ENCODE results near the gene SLC4A8.

DNA sequence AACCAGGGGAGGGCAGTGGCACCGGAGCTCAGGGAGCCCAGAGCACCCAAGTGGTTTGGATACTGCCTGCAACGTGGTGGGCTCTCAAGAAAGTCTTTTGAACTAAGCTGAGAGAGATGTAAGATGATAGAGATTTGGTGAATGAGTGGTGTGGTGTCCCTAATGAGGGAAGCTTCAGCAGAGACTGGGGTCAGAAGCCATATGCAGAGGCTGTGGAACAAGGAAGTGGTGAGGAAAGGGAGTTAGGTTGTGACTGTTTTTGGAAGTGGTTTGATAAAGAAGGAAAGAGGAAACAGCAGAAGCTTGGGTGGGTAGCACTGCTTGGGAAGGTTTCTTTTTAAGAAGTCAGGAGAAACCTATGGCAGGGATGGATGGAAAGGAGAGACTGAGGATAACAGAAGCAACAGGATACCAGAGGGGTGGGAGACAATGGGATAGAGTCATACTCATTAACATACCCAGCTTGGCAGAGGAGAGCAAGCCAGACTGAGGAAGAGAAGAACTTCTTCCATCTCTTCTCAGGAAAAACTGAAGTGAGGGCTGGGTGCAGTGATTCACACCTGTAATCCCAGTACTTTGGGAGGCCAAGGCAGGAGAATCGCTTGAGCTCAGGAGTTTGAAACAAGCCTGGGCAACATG lies 24.1 kb downstream of the SLC4A8 start:
- TF ChIP-seq, protein P1, sequence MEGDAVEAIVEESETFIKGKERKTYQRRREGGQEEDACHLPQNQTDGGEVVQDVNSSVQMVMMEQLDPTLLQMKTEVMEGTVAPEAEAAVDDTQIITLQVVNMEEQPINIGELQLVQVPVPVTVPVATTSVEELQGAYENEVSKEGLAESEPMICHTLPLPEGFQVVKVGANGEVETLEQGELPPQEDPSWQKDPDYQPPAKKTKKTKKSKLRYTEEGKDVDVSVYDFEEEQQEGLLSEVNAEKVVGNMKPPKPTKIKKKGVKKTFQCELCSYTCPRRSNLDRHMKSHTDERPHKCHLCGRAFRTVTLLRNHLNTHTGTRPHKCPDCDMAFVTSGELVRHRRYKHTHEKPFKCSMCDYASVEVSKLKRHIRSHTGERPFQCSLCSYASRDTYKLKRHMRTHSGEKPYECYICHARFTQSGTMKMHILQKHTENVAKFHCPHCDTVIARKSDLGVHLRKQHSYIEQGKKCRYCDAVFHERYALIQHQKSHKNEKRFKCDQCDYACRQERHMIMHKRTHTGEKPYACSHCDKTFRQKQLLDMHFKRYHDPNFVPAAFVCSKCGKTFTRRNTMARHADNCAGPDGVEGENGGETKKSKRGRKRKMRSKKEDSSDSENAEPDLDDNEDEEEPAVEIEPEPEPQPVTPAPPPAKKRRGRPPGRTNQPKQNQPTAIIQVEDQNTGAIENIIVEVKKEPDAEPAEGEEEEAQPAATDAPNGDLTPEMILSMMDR (IDR thresholded peaks at IDR 0.05), result no peak
- TF ChIP-seq POLR2A (IDR thresholded peaks at IDR 0.05), result no peak
- TF ChIP-seq POLR2AphosphoS5 (IDR thresholded peaks at IDR 0.05), result no peak
